Fibroblast of the aortic adventitia (primary cell): Measurements from ENCODE around the gene DMAC2. TPM values are rescaled to one million over a fixed set of nuclear protein-coding genes. Genes with fewer than 3 reads are reported as not detected.

Experiments
- DNase-seq: peaks from one replicate; pipeline ENCODE4 v3.0.0-alpha.2; 2010; ENCODE audit warnings: low read depth
- H3K4me3 ChIP-seq: 2 replicates; pipeline ENCODE4 v1.5.1; 2011; ENCODE audit warnings: low read depth, mild to moderate bottlenecking, control low read depth, low read length, moderate library complexity
- CTCF ChIP-seq: IDR thresholded peaks from 2 replicates; pipeline ENCODE4 v1.5.1; 2011; ENCODE audit warnings: mild to moderate bottlenecking, low read length, control low read depth, inconsistent platforms; ENCODE audit not compliant: insufficient read depth
- total RNA-seq: library from RNA; depleted of rRNA; stranded (reverse); fragments of >200 nt; gene quantifications from 2 replicates; pipeline ENCODE4 v1.2.3, GENCODE V29; 2012; ENCODE audit warnings: low replicate concordance

Gene DMAC2
- total RNA-seq, 1 donor: 29.3 TPM

GRCh38 chr19:41426116-41426841 is 13.4 kb downstream of the DMAC2 start:
- no peak for DNase-seq
- peak overlapping the region; percentile 62 for H3K4me3 ChIP-seq
- no peak for TF ChIP-seq CTCF

GRCh38 chr19:41425174-41426115 is 14.3 kb downstream of the DMAC2 start:
- no peak for TF ChIP-seq CTCF
- no peak overlapping the region for H3K4me3 ChIP-seq
- no peak for DNase-seq

GRCh38 chr19:41424335-41425173 is 15.2 kb downstream of the DMAC2 start:
- no peak overlapping the region for H3K4me3 ChIP-seq
- no peak for TF ChIP-seq CTCF
- DNase-seq: no peak

- TF ChIP-seq CTCF: no peak
- H3K4me3 ChIP-seq: no peak overlapping the region
- DNase-seq: no peak
Observed at GRCh38 chr19:41422955-41423354, 16.8 kb downstream of the DMAC2 start.

- no peak for TF ChIP-seq CTCF
- no peak for DNase-seq
- no peak overlapping the region for H3K4me3 ChIP-seq
Observed at GRCh38 chr19:41422456-41422855, 17.3 kb downstream of the DMAC2 start.

GRCh38 chr19:41421973-41422372 is 17.7 kb downstream of the DMAC2 start:
- DNase-seq: no peak
- TF ChIP-seq CTCF: no peak
- H3K4me3 ChIP-seq: no peak overlapping the region
